Liver (tissue), 9 donors: ENCODE measurements around the gene THAP9. TPM values are rescaled to one million over a fixed set of nuclear protein-coding genes. Genes with fewer than 3 reads are reported as not detected.
A peak's percentile ranks its signal among the peaks of the same experiment; 100 is the strongest.

Experiments
- DNase-seq: peaks from one replicate; pipeline ENCODE4 v3.0.0-alpha.2; 2017; ENCODE audit warnings: low spot score
- H3K27ac ChIP-seq, 2 donors: one replicate each; pipeline ENCODE4 v1.7.0; 2013; ENCODE audit warnings: inconsistent platforms in 2 of 2, low read length in 2 of 2, control low read depth in 1 of 2, low read depth in 1 of 2, mild to moderate bottlenecking in 1 of 2
- H3K27me3 ChIP-seq, 4 donors: one replicate each; pipeline versions ENCODE4 v1.6.1 to v1.7.0; 2013; ENCODE audit warnings: low read length in 3 of 4, inconsistent platforms in 1 of 4, mild to moderate bottlenecking in 1 of 4, moderate library complexity in 1 of 4; ENCODE audit not compliant: control insufficient read depth in 4 of 4, insufficient read depth in 4 of 4
- H3K36me3 ChIP-seq, 4 donors: one replicate each; pipeline versions ENCODE4 v1.6.1 to v1.7.0; 2013; ENCODE audit warnings: low read length in 3 of 4, mild to moderate bottlenecking in 3 of 4, low read depth in 1 of 4, moderate library complexity in 1 of 4; ENCODE audit not compliant: control insufficient read depth in 4 of 4, insufficient read depth in 3 of 4
- H3K4me1 ChIP-seq, 4 donors: one replicate each; pipeline versions ENCODE4 v1.6.1 to v1.7.0; 2013; ENCODE audit warnings: low read length in 3 of 4, mild to moderate bottlenecking in 3 of 4, moderate library complexity in 1 of 4; ENCODE audit not compliant: control insufficient read depth in 4 of 4, insufficient read depth in 4 of 4
- H3K4me3 ChIP-seq, 3 donors: one replicate each; pipeline versions ENCODE4 v1.6.1 to v1.7.0; 2013; ENCODE audit warnings: low read length in 3 of 3, control low read depth in 1 of 3, low read depth in 1 of 3, mild to moderate bottlenecking in 1 of 3
- H3K9ac ChIP-seq, 2 donors: one replicate each; pipeline ENCODE4 v1.7.0; 2013; ENCODE audit warnings: low read length in 2 of 2, mild to moderate bottlenecking in 2 of 2, moderate library complexity in 2 of 2, control low read depth in 1 of 2, low read depth in 1 of 2
- H3K9me3 ChIP-seq, 4 donors: one replicate each; pipeline versions ENCODE4 v1.6.1 to v1.7.0; 2013; ENCODE audit warnings: low read length in 3 of 4; ENCODE audit not compliant: control insufficient read depth in 4 of 4
- CTCF ChIP-seq: fragments of 150-350 bp; IDR thresholded peaks from 2 replicates; pipeline ENCODE4 v1.5.1; 2017; ENCODE audit warnings: improper control_type of control experiment, low read depth, low read length; ENCODE audit not compliant: missing input control
- EGR1 ChIP-seq, 2 donors: IDR thresholded peaks; 2 replicates each; pipeline ENCODE4 v1.6.1; 2016 to 2018; ENCODE audit warnings: antibody characterized with exemption in 2 of 2, low read depth in 2 of 2
- FOXA1 ChIP-seq: IDR thresholded peaks from 2 replicates; pipeline ENCODE4 v1.6.1; 2016; ENCODE audit warnings: antibody characterized with exemption
- FOXA2 ChIP-seq: IDR thresholded peaks from 2 replicates; pipeline ENCODE4 v1.6.1; 2016; ENCODE audit warnings: antibody characterized with exemption
- GABPA ChIP-seq, 2 donors: IDR thresholded peaks in 1 of 2; conservative IDR thresholded peaks in 1 of 2; 2 replicates each; pipeline ENCODE4 v1.6.1; 2016; ENCODE audit warnings: antibody characterized with exemption in 2 of 2, mild to moderate bottlenecking in 1 of 2, moderate library complexity in 1 of 2
- HNF4A ChIP-seq, 2 donors: conservative IDR thresholded peaks; 2 replicates each; pipeline ENCODE4 v1.6.1; 2016; ENCODE audit warnings: antibody characterized with exemption in 2 of 2, mild to moderate bottlenecking in 2 of 2
- HNF4G ChIP-seq: IDR thresholded peaks from 2 replicates; pipeline ENCODE4 v1.6.1; 2016; ENCODE audit warnings: antibody characterized with exemption
- JUND ChIP-seq, 2 donors: IDR thresholded peaks; 2 replicates each; pipeline ENCODE4 v1.6.1; 2016; ENCODE audit warnings: antibody characterized with exemption in 2 of 2
- MAX ChIP-seq: IDR thresholded peaks from 2 replicates; pipeline ENCODE4 v1.6.1; 2016; ENCODE audit warnings: antibody characterized with exemption
- NR2F2 ChIP-seq: IDR thresholded peaks from 2 replicates; pipeline ENCODE4 v1.6.1; 2016; ENCODE audit warnings: antibody characterized with exemption
- RAD21 ChIP-seq, 2 donors: IDR thresholded peaks; 2 replicates each; pipeline ENCODE4 v1.6.1; 2016; ENCODE audit warnings: antibody characterized with exemption in 2 of 2, mild to moderate bottlenecking in 2 of 2
- REST ChIP-seq: IDR thresholded peaks from 2 replicates; pipeline ENCODE4 v1.6.1; 2016; ENCODE audit warnings: antibody characterized with exemption, mild to moderate bottlenecking
- RXRA ChIP-seq, 2 donors: IDR thresholded peaks; 2 replicates each; pipeline ENCODE4 v1.6.1; 2017 to 2018; ENCODE audit warnings: antibody characterized with exemption in 2 of 2, mild to moderate bottlenecking in 1 of 2
- SP1 ChIP-seq: IDR thresholded peaks from 2 replicates; pipeline ENCODE4 v1.6.1; 2018; ENCODE audit warnings: antibody characterized with exemption, mild to moderate bottlenecking
- TAF1 ChIP-seq: conservative IDR thresholded peaks from 2 replicates; pipeline ENCODE4 v1.6.1; 2016; ENCODE audit warnings: antibody characterized with exemption, mild to moderate bottlenecking
- YY1 ChIP-seq: IDR thresholded peaks from 2 replicates; pipeline ENCODE4 v1.6.1; 2016; ENCODE audit warnings: antibody characterized with exemption, mild to moderate bottlenecking
- ZBTB33 ChIP-seq: IDR thresholded peaks from 2 replicates; pipeline ENCODE4 v1.6.1; 2016; ENCODE audit warnings: antibody characterized with exemption
- WGBS: extraction: QIAGEN DNeasy Blood & Tissue Kit; methylation state at CpG from one replicate; pipeline ENCODE4 v1.1.7; 2013; 5-methylcytosine and 5-hydroxymethylcytosine counted together
- polyA plus RNA-seq, 2 donors: library from polyadenylated mRNA; stranded (reverse) in 1 of 2; unstranded in 1 of 2; fragments of 200-250 nt in 1 of 2; fragments of >200 nt in 1 of 2; fragmentation: Nextera tagmentation in 1 of 2; extraction: Ambion mirVana in 1 of 2; gene quantifications; one replicate each; pipeline versions ENCODE4 v1.2.1 to v1.2.3, GENCODE V29; 2013 to 2015
- total RNA-seq, 2 donors: library from RNA; depleted of rRNA; stranded (reverse); fragments of >200 nt; gene quantifications; one replicate each; pipeline ENCODE4 v1.2.3, GENCODE V29; 2014
- TF ChIP-seq, protein P1 (sequence below): IDR thresholded peaks from 2 replicates; pipeline ENCODE4 v1.6.1; 2016; ENCODE audit warnings: antibody characterized with exemption
- donor health status: healthy.
- donor health status: healthy.
- donor health status: healthy.
- donor health status: healthy.
- donor health status: healthy.

Gene THAP9
- total RNA-seq (1 to 10 TPM; 5.3 to 5.9 TPM), polyA plus RNA-seq (1 to 10 TPM; 1.1 to 1.6 TPM)

DNA sequence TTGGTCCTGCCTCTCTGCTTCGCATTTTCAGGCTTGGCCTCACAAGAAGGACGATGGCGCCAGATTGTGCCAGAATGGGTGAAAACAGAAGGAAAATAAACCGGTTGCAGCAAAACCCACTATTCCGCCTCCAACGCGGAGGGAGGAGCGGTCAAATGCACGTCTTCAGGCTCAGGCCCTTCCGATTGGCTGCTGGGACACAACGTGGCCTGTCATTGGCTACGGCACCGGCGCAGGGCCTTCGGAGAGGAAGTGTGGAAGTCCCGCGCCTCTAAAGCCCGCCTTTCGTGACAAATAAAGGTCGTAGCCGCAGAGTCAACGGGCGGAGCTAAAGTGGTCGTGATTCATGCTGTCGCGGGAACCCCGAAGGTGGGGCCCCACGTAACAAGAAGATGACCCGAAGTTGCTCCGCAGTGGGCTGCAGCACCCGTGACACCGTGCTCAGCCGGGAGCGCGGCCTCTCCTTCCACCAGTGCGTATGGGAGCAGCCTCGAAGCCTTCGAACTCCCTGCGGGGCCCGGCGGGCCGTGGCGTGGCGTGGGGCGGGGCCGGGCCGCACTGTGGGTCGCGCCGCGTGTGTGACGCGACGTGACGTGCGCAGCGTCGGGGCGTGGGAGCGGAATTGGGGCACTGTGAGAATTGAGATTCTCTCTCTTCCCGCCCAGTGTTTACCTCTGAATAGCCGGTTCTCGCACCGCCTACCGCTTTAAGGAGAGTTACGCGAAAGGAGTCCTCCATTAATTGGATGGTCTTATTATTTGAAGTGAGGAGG is at the start of gene THAP9:
Gene THAP9 (plus strand): TSS at position 325 of the 772 bp plus-strand sequence. CDS start 68 bp downstream, at position 393.
- DNase-seq = peak; percentile 94
- Histone ChIP-seq H3K9ac (peak within 1 kb of the TSS; percentile 95 to 99), H3K27ac (peak within 1 kb of the TSS; percentile 97 to 100), H3K36me3 (peaks cover 0 to 6% (median under 1%) of the 10 kb centered on the region in 4 donors), H3K4me1 (peaks cover 3 to 29% (median 9%) of the 10 kb centered on the region in 4 donors), H3K27me3 (no peaks in the 10 kb centered on the region), H3K4me3 (peak within 1 kb of the TSS; percentile 68 to 99 (median 81)), H3K9me3 (no peaks in the 10 kb centered on the region)
- peak; percentile 33 for TF ChIP-seq NR2F2
- peak; percentile 81 to 84 for TF ChIP-seq RXRA (IDR thresholded peaks at IDR 0.05)
- TF ChIP-seq JUND (IDR thresholded peaks at IDR 0.05) = peak in 1 of 2 donors; percentile 69
- peak; percentile 47 for TF ChIP-seq MAX
- peak; percentile 27 to 32 for TF ChIP-seq RAD21 (IDR thresholded peaks at IDR 0.05)
- peak; percentile 80 for TF ChIP-seq REST
- no peak for TF ChIP-seq FOXA2
- TF ChIP-seq HNF4A (conservative IDR thresholded peaks at IDR 0.05) = peak; percentile 3 to 11
- TF ChIP-seq HNF4G = no peak
- TF ChIP-seq EGR1 (IDR thresholded peaks at IDR 0.05; ENCODE audit: low read depth in 2 of 2) = peak in 1 of 2 donors; percentile 24
- TF ChIP-seq ZBTB33 = peak; percentile 96
- TF ChIP-seq, protein P1, sequence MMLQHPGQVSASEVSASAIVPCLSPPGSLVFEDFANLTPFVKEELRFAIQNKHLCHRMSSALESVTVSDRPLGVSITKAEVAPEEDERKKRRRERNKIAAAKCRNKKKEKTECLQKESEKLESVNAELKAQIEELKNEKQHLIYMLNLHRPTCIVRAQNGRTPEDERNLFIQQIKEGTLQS = no peak
- TF ChIP-seq SP1 = peak; percentile 90
- TF ChIP-seq GABPA (IDR thresholded peaks at IDR 0.05 in 1 of 2, conservative IDR thresholded peaks at IDR 0.05 in 1 of 2) = peak; percentile 52 to 89
- no peak for TF ChIP-seq FOXA1
- TF ChIP-seq CTCF = no peak
- peak; percentile 86 for TF ChIP-seq YY1
- peak; percentile 89 for TF ChIP-seq TAF1
- under 1% methylated on average over 67 of the region's 67 CpGs for WGBS
